Measurements from ENCODE around the gene VGLL3.

Gene VGLL3

GRCh38 chr3:86948822-86949221 is 42.1 kb downstream of the VGLL3 start:
- Histone ChIP-seq H3K9me3 (ENCODE audit: control insufficient read depth, low read depth, low read length) (no peaks in the 10 kb centered on the region), H3K4me3 (ENCODE audit: low read length) (no peak overlapping the region), H3K9ac (ENCODE audit: low read length) (no peak overlapping the region), H3K36me3 (ENCODE audit: control insufficient read depth, low read depth, low read length) (no peaks in the 10 kb centered on the region), H3K27me3 (ENCODE audit: control insufficient read depth, insufficient read depth, low read length) (no peaks in the 10 kb centered on the region), H3K4me1 (ENCODE audit: control insufficient read depth, low read depth, low read length) (peaks cover 10% of the 10 kb centered on the region), H3K27ac (ENCODE audit: low read length) (no peak overlapping the region)

DNA sequence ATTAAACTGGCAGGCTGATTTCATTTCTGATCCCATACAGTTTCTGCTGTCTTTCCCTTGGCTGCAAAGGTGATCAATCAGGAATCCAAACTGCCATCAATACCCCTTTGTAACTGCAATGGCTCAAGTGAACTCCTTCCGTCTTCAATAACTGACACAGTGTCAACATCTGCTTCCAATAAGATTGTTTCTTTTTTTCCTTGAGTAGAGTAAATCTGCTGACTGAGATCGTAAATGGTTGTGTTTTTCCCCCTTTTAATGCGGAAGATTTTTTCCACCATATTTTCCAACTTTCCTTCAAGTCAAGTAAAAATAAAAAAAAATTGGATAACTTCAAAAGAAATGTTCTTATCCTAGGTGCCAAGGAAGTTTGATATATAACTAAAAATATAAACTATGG is 48.7 kb downstream of the VGLL3 start:
- Histone ChIP-seq H3K9ac (ENCODE audit: low read length) (no peak overlapping the region), H3K9me3 (ENCODE audit: control insufficient read depth, low read depth, low read length) (no peaks in the 10 kb centered on the region), H3K27me3 (ENCODE audit: control insufficient read depth, insufficient read depth, low read length) (no peaks in the 10 kb centered on the region), H3K27ac (ENCODE audit: low read length) (no peak overlapping the region), H3K4me1 (ENCODE audit: control insufficient read depth, low read depth, low read length) (no peaks in the 10 kb centered on the region), H3K36me3 (ENCODE audit: control insufficient read depth, low read depth, low read length) (no peaks in the 10 kb centered on the region), H3K4me3 (ENCODE audit: low read length) (no peak overlapping the region)

DNA sequence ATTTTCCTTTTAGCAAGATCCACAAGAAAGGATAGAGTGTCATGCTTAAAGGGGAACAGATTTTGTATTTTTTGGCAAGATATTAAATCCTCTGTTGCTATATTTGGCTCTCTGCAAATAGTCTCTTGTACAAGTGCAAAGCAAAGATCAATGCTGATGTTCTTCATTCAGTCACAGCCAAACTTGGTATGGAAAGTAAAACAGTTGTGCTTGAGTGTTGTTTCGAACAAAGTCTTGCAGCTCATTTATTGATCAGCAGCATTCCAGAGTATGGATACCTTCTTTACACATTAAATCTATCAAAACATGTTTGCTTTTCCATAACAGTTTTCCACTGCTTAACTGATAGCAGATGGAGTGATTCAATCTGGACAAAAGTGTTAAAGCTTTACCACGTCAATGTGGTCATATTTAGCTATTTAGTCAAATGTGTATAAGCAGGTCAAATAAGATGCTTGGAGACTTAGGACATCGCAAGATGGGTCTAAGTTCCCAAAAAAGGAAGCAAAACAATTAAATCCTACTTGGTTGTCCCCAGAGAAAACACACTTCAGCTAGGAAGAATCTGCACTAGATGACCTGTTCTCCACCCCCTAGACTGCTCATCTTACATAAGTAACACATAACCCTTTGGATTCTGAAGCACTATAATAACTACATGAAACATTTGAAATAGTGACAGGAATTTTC is 52.4 kb downstream of the VGLL3 start:
- no peaks in the 10 kb centered on the region for H3K4me1 ChIP-seq (ENCODE audit: control insufficient read depth, low read depth, low read length)
- no peak overlapping the region for H3K9ac ChIP-seq (ENCODE audit: low read length)
- H3K27ac ChIP-seq (ENCODE audit: low read length), result no peak overlapping the region
- H3K9me3 ChIP-seq (ENCODE audit: control insufficient read depth, low read depth, low read length), result no peaks in the 10 kb centered on the region
- H3K27me3 ChIP-seq (ENCODE audit: control insufficient read depth, insufficient read depth, low read length), result no peaks in the 10 kb centered on the region
- no peak overlapping the region for H3K4me3 ChIP-seq (ENCODE audit: low read length)
- H3K36me3 ChIP-seq (ENCODE audit: control insufficient read depth, low read depth, low read length), result no peaks in the 10 kb centered on the region

GRCh38 chr3:86937306-86937791 is 53.6 kb downstream of the VGLL3 start:
- no peaks in the 10 kb centered on the region for H3K27me3 ChIP-seq (ENCODE audit: control insufficient read depth, insufficient read depth, low read length)
- H3K9ac ChIP-seq (ENCODE audit: low read length), result no peak overlapping the region
- H3K4me3 ChIP-seq (ENCODE audit: low read length), result no peak overlapping the region
- H3K9me3 ChIP-seq (ENCODE audit: control insufficient read depth, low read depth, low read length), result no peaks in the 10 kb centered on the region
- no peak overlapping the region for H3K27ac ChIP-seq (ENCODE audit: low read length)
- no peaks in the 10 kb centered on the region for H3K36me3 ChIP-seq (ENCODE audit: control insufficient read depth, low read depth, low read length)
- H3K4me1 ChIP-seq (ENCODE audit: control insufficient read depth, low read depth, low read length), result no peaks in the 10 kb centered on the region

- Histone ChIP-seq H3K4me3 (ENCODE audit: low read length) (no peak overlapping the region), H3K9me3 (ENCODE audit: control insufficient read depth, low read depth, low read length) (no peaks in the 10 kb centered on the region), H3K9ac (ENCODE audit: low read length) (no peak overlapping the region), H3K27ac (ENCODE audit: low read length) (no peak overlapping the region), H3K4me1 (ENCODE audit: control insufficient read depth, low read depth, low read length) (no peaks in the 10 kb centered on the region), H3K36me3 (ENCODE audit: control insufficient read depth, low read depth, low read length) (no peaks in the 10 kb centered on the region), H3K27me3 (ENCODE audit: control insufficient read depth, insufficient read depth, low read length) (no peaks in the 10 kb centered on the region)
These were observed 56.1 kb downstream of the VGLL3 start for GRCh38 chr3:86934851-86935250.

DNA sequence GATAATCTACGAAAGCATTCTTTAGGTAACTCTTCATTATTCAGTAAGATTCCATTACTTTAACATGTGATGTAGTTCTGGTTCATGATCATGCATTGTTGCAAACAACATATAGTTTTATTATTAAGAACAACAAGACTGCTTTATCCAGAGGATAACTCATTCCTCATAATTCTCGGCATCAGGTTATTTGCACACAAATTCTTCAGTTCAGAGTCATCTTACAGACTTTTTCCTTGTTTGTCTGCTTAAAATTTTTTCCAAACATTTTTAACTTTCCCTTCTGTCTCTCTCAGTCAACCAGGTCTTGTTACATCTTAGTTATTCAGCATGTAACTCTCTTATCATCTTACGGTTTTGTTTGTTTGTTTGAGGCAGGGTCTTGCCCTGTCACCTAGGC is 60.1 kb downstream of the VGLL3 start:
- Histone ChIP-seq H3K27ac (ENCODE audit: low read length) (no peak overlapping the region), H3K9ac (ENCODE audit: low read length) (no peak overlapping the region), H3K27me3 (ENCODE audit: control insufficient read depth, insufficient read depth, low read length) (no peaks in the 10 kb centered on the region), H3K36me3 (ENCODE audit: control insufficient read depth, low read depth, low read length) (no peaks in the 10 kb centered on the region), H3K4me1 (ENCODE audit: control insufficient read depth, low read depth, low read length) (no peaks in the 10 kb centered on the region), H3K9me3 (ENCODE audit: control insufficient read depth, low read depth, low read length) (no peaks in the 10 kb centered on the region), H3K4me3 (ENCODE audit: low read length) (no peak overlapping the region)

GRCh38 chr3:86930181-86930580 is 60.8 kb downstream of the VGLL3 start:
- Histone ChIP-seq H3K36me3 (ENCODE audit: control insufficient read depth, low read depth, low read length) (no peaks in the 10 kb centered on the region), H3K4me1 (ENCODE audit: control insufficient read depth, low read depth, low read length) (no peaks in the 10 kb centered on the region), H3K9ac (ENCODE audit: low read length) (no peak overlapping the region), H3K9me3 (ENCODE audit: control insufficient read depth, low read depth, low read length) (no peaks in the 10 kb centered on the region), H3K4me3 (ENCODE audit: low read length) (no peak overlapping the region), H3K27ac (ENCODE audit: low read length) (no peak overlapping the region), H3K27me3 (ENCODE audit: control insufficient read depth, insufficient read depth, low read length) (no peaks in the 10 kb centered on the region)

- Histone ChIP-seq H3K4me1 (ENCODE audit: control insufficient read depth, low read depth, low read length) (no peaks in the 10 kb centered on the region), H3K27me3 (ENCODE audit: control insufficient read depth, insufficient read depth, low read length) (no peaks in the 10 kb centered on the region), H3K9me3 (ENCODE audit: control insufficient read depth, low read depth, low read length) (no peaks in the 10 kb centered on the region), H3K27ac (ENCODE audit: low read length) (no peak overlapping the region), H3K36me3 (ENCODE audit: control insufficient read depth, low read depth, low read length) (no peaks in the 10 kb centered on the region), H3K4me3 (ENCODE audit: low read length) (no peak overlapping the region), H3K9ac (ENCODE audit: low read length) (no peak overlapping the region)
These were observed 61.9 kb downstream of the VGLL3 start for GRCh38 chr3:86929046-86929445.

GRCh38 chr3:86923071-86923491 is 67.9 kb downstream of the VGLL3 start:
- Histone ChIP-seq H3K36me3 (ENCODE audit: control insufficient read depth, low read depth, low read length) (no peaks in the 10 kb centered on the region), H3K9ac (ENCODE audit: low read length) (no peak overlapping the region), H3K4me3 (ENCODE audit: low read length) (no peak overlapping the region), H3K9me3 (ENCODE audit: control insufficient read depth, low read depth, low read length) (no peaks in the 10 kb centered on the region), H3K4me1 (ENCODE audit: control insufficient read depth, low read depth, low read length) (peaks cover 6% of the 10 kb centered on the region), H3K27me3 (ENCODE audit: control insufficient read depth, insufficient read depth, low read length) (no peaks in the 10 kb centered on the region), H3K27ac (ENCODE audit: low read length) (no peak overlapping the region)

DNA sequence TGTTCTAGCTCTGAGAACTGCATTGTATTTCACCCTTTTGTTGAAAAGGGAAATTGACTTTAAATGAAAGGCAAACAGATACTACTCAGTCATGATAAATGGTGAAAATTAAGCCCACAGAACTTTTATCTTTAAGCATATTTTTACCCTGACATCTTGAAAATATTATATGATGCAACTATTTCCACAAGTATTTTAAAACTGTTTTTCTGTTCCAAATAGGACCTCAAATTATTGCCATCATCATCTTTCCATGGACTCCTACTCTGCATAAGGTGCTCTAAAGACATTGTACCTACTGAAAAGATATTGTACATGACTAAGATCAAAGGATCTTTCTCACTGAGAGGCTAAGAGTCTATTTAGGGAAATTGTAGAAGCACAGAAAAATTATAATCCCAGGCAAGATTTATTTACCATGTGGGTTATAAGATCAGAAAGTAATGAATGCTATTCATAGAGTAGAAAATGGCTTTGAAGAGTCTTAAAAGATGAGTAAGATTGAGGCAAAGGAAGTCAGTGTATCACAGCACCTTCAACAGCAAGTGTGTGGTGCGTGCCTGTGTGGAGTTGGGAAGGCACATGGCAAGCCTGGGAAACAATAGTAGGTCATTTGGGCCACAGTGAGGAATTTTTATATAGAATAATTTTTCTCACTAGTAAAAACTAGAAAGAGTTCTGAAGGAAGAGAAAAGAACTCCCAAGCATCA is 68.8 kb downstream of the VGLL3 start:
- Histone ChIP-seq H3K4me1 (ENCODE audit: control insufficient read depth, low read depth, low read length) (peaks cover 6% of the 10 kb centered on the region), H3K36me3 (ENCODE audit: control insufficient read depth, low read depth, low read length) (no peaks in the 10 kb centered on the region), H3K9me3 (ENCODE audit: control insufficient read depth, low read depth, low read length) (no peaks in the 10 kb centered on the region), H3K27ac (ENCODE audit: low read length) (no peak overlapping the region), H3K4me3 (ENCODE audit: low read length) (no peak overlapping the region), H3K27me3 (ENCODE audit: control insufficient read depth, insufficient read depth, low read length) (no peaks in the 10 kb centered on the region), H3K9ac (ENCODE audit: low read length) (no peak overlapping the region)

DNA sequence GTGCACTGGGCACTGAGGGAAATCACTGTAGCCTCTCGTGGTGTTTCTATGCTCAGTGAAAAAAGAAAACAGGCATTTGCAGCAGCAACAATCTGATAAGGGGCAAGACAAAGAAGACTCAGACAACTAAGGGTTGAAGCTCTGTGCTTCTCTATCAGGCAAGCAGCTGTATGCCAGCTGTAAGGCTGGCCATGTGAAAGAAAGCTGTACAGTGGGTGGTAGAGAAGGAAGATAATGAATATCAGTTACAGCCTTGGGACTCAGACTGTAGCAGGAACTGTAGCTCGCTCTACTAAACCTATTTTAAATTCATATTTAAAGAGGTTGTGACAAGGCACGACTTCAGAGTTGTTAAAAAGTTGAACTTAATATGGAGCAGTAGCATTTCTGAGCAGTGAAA is 76.3 kb downstream of the VGLL3 start:
- Histone ChIP-seq H3K4me3 (ENCODE audit: low read length) (no peak overlapping the region), H3K9me3 (ENCODE audit: control insufficient read depth, low read depth, low read length) (no peaks in the 10 kb centered on the region), H3K36me3 (ENCODE audit: control insufficient read depth, low read depth, low read length) (no peaks in the 10 kb centered on the region), H3K9ac (ENCODE audit: low read length) (no peak overlapping the region), H3K27ac (ENCODE audit: low read length) (no peak overlapping the region), H3K4me1 (ENCODE audit: control insufficient read depth, low read depth, low read length) (no peaks in the 10 kb centered on the region), H3K27me3 (ENCODE audit: control insufficient read depth, insufficient read depth, low read length) (no peaks in the 10 kb centered on the region)

DNA sequence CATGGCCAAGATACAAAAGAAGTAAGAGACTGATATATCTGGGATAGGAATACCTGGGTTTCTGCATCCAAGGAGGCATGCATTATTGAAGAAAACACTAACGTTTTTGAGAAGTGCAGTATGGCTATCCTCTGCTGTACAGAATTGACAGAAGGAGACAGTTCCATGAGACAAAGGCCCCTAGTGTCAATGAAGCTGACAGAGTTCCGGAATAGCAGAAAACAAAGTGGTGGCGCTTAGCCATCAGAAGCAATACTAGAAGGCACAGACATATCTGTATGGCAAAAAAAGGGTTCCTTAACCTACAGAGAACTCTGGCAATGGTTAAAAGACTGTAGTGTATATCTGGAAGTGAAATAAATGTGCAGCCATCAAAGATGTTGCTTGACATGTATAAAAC is 77.8 kb downstream of the VGLL3 start:
- Histone ChIP-seq H3K36me3 (ENCODE audit: control insufficient read depth, low read depth, low read length) (no peaks in the 10 kb centered on the region), H3K9me3 (ENCODE audit: control insufficient read depth, low read depth, low read length) (no peaks in the 10 kb centered on the region), H3K4me3 (ENCODE audit: low read length) (no peak overlapping the region), H3K27me3 (ENCODE audit: control insufficient read depth, insufficient read depth, low read length) (no peaks in the 10 kb centered on the region), H3K4me1 (ENCODE audit: control insufficient read depth, low read depth, low read length) (no peaks in the 10 kb centered on the region), H3K27ac (ENCODE audit: low read length) (no peak overlapping the region), H3K9ac (ENCODE audit: low read length) (no peak overlapping the region)
